Coronary artery (tissue), 2 donors: ENCODE measurements around the gene GBA3.

ENCODE experiments used
- DNase-seq: peaks from one replicate; pipeline ENCODE4 v3.0.0-alpha.2; 2017; ENCODE audit warnings: low spot score
- H3K27ac ChIP-seq, 2 donors: fragments of 200-600 bp; sonication (generic); one replicate each; pipeline ENCODE4 v1.5.1; 2016 to 2019
- H3K4me3 ChIP-seq: fragments of 200-600 bp; sonication (generic); 2 replicates; pipeline ENCODE4 v1.5.1; 2016; ENCODE audit warnings: mild to moderate bottlenecking, moderate library complexity
- TF ChIP-seq, protein P1 (sequence below): fragments of 200-600 bp; sonication (generic); IDR thresholded peaks from one replicate; pipeline ENCODE4 v1.5.1; 2019; ENCODE audit warnings: antibody characterized with exemption

GBA3 gene

GRCh38 chr4:22762548-22762947, 69.8 kb downstream of the GBA3 start:
- TF ChIP-seq, protein P1, sequence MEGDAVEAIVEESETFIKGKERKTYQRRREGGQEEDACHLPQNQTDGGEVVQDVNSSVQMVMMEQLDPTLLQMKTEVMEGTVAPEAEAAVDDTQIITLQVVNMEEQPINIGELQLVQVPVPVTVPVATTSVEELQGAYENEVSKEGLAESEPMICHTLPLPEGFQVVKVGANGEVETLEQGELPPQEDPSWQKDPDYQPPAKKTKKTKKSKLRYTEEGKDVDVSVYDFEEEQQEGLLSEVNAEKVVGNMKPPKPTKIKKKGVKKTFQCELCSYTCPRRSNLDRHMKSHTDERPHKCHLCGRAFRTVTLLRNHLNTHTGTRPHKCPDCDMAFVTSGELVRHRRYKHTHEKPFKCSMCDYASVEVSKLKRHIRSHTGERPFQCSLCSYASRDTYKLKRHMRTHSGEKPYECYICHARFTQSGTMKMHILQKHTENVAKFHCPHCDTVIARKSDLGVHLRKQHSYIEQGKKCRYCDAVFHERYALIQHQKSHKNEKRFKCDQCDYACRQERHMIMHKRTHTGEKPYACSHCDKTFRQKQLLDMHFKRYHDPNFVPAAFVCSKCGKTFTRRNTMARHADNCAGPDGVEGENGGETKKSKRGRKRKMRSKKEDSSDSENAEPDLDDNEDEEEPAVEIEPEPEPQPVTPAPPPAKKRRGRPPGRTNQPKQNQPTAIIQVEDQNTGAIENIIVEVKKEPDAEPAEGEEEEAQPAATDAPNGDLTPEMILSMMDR, result no peak
- Histone ChIP-seq H3K4me3 (no peak overlapping the region), H3K27ac (no peak overlapping the region)
- no peak for DNase-seq

DNA sequence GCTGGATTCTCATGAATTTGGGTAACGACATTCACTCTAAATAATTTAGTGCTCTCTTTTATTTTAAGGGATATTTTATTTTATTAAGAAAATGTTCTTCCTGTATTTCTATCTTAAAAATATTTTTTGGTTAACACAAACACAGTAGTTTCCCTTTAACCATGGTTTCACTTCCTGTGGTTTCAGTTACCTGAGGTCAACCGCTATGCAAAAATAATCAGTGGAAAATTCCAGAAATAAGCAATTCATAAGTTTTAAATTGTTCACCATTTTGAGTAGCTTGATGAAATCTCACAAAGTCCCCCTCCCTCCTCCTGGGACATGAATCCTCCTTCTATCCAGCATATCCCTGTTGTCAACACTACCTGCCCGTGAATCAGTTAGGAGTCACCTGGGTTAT, 71.4 kb downstream of the GBA3 start:
- TF ChIP-seq, protein P1, result no peak
- Histone ChIP-seq H3K4me3 (no peak overlapping the region), H3K27ac (no peak overlapping the region)
- no peak for DNase-seq

- DNase-seq, result no peak
- H3K27ac ChIP-seq, result no peak overlapping the region
Observed at GRCh38 chr4:22766068-22766467, 73.3 kb downstream of the GBA3 start.

DNA sequence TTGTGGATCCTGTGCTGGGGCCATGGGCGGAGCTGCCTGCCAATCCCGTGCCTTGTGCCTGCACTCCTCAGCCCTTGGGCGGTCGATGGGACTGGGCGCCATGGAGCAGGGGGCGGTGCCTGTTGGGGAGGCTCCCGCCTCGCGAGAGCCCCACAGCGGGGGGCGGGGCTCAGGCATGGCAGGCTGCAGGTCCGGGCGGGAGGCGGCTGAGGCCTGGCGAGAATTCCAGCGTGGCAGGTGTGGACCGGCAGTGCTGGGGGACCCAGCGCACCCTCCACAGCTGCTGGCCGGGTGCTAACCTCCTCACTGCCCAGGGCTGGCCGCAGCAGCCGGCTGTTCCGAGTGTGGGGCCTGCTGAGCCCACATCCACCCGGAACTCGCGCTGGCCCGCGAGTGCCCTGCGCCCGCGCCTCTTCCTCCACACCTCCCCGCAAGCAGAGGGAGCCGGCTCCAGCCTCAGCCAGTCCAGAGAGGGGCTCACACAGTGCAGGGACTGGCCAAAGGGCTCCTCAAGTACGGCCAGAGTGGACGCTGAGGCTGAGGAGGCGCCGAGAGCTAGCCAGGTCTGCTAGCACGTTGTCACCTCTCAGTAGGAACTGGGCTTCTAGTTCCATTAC, 85.9 kb downstream of the GBA3 start:
- no peak overlapping the region for H3K27ac ChIP-seq
- H3K4me3 ChIP-seq, result no peak overlapping the region
- TF ChIP-seq, protein P1, result no peak
- no peak for DNase-seq

More at GRCh38 chr4:22766068-22766467, 73.3 kb downstream of the GBA3 start:
- no peak overlapping the region for H3K4me3 ChIP-seq
- TF ChIP-seq, protein P1, result no peak

GRCh38 chr4:22780317-22780716, 87.6 kb downstream of the GBA3 start:
- Histone ChIP-seq H3K4me3 (no peak overlapping the region), H3K27ac (no peak overlapping the region)
- TF ChIP-seq, protein P1, result no peak
- no peak for DNase-seq

- no peak for DNase-seq
- no peak overlapping the region for H3K4me3 ChIP-seq
- no peak overlapping the region for H3K27ac ChIP-seq
Observed at GRCh38 chr4:22780797-22781196, 88.1 kb downstream of the GBA3 start.

More at GRCh38 chr4:22780797-22781196, 88.1 kb downstream of the GBA3 start:
- TF ChIP-seq, protein P1, result no peak
